Activated T-cell treated with anti-CD3 and anti-CD28 coated beads, Interleukin-2, amount 50 U/mL, for 72 hours (primary cell): ENCODE results near the gene ATOH7. TPM values are rescaled to one million over a fixed set of nuclear protein-coding genes. Genes with fewer than 3 reads are reported as not detected.

Source experiments
- ATAC-seq, 2 donors: fragments of 150-1000 bp; cut with Tn5 transposase; replicated peaks in 1 of 2; 2 replicates each; pipeline ENCODE4 v1.10.0; 2021; ENCODE audit warnings: moderate library complexity in 2 of 2, mild to moderate bottlenecking in 1 of 2
- DNase-seq, 2 donors: peaks; one replicate each; pipeline ENCODE4 v3.0.0; 2021 to 2022; ENCODE audit warnings: mixed read lengths in 1 of 2
- H3K27ac Mint-ChIP-seq: one replicate; pipeline ENCODE4 v1.8.0; 2022; ENCODE audit warnings: mild to moderate bottlenecking, moderate library complexity, mixed read lengths
- H3K27me3 Mint-ChIP-seq: one replicate; pipeline ENCODE4 v1.8.0; 2022; ENCODE audit warnings: low read depth, mixed read lengths
- H3K36me3 Mint-ChIP-seq, 2 donors: one replicate each; pipeline ENCODE4 v1.8.0; 2022; ENCODE audit warnings: mixed read lengths in 2 of 2, mild to moderate bottlenecking in 1 of 2; ENCODE audit not compliant: insufficient read depth in 2 of 2
- H3K4me1 Mint-ChIP-seq: one replicate; pipeline ENCODE4 v1.8.0; 2022; ENCODE audit warnings: low read depth, mixed read lengths
- H3K4me3 Mint-ChIP-seq, 2 donors: one replicate each; pipeline ENCODE4 v1.8.0; 2022; ENCODE audit warnings: mild to moderate bottlenecking in 2 of 2, mixed read lengths in 2 of 2, moderate library complexity in 2 of 2
- H3K9me3 Mint-ChIP-seq, 2 donors: one replicate each; pipeline ENCODE4 v1.8.0; 2022; ENCODE audit warnings: mixed read lengths in 2 of 2
- total RNA-seq, 2 donors: library from RNA; stranded (reverse); gene quantifications; one replicate each; pipeline ENCODE4 v1.2.3, GENCODE V29; 2022

ATOH7 gene
- total RNA-seq, 2 donors from 2014 or later, result not detected

DNA sequence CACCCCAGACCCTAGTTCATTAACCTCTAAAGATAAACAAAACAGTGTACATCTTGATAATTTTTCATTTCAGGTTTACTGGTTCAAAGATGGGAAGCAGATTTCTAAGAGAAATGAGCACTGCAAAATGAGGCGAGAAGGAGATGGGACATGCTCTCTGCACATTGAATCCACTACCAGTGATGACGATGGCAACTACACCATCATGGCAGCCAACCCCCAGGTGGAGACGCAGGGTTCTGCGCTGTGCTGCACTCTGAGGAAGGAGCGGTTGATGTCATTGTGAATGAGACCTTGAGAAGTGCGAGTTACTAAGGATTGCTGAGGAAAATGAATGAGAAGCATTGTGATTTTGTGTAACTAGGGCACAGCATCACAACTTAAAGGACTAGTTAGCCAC is 37.6 kb downstream of the ATOH7 start:
- Mint-ChIP-seq H3K4me3 (no peak overlapping the region), H3K4me1 (no peaks in the 10 kb centered on the region), H3K36me3 (no peaks in the 10 kb centered on the region), H3K27me3 (peaks cover 40% of the 10 kb centered on the region), H3K9me3 (peaks cover 0 to 3% of the 10 kb centered on the region in 2 donors), H3K27ac (no peak overlapping the region)
- DNase-seq, result no peak
- no peak for ATAC-seq

- no peak overlapping the region for H3K4me3 Mint-ChIP-seq
- H3K36me3 Mint-ChIP-seq, result no peaks in the 10 kb centered on the region
- peaks cover 0 to 3% of the 10 kb centered on the region in 2 donors for H3K9me3 Mint-ChIP-seq
- H3K27me3 Mint-ChIP-seq, result peaks cover 30% of the 10 kb centered on the region
- ATAC-seq (no peak), DNase-seq (no peak)
- H3K27ac Mint-ChIP-seq, result no peak overlapping the region
- no peaks in the 10 kb centered on the region for H3K4me1 Mint-ChIP-seq
These were observed 39.8 kb downstream of the ATOH7 start for GRCh38 chr10:68192113-68192512.

DNA sequence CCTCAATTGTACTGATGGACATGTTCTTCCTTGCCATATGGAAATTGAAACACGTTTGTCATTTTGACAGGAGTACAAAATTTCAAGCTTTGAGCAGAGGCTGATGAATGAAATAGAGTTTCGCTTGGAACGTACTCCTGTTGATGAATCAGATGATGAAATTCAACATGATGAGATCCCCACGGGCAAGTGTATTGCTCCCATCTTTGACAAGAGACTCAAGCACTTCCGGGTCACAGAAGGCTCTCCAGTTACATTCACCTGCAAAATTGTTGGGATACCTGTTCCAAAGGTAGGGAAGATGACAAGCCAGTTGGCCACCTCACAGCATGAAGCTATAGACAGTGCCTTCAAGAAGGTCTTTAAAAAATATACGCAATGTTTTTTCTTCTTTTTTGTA is 43.1 kb downstream of the ATOH7 start:
- DNase-seq (no peak), ATAC-seq (no peak)
- H3K27me3 Mint-ChIP-seq, result peaks cover 34% of the 10 kb centered on the region
- H3K4me1 Mint-ChIP-seq, result no peaks in the 10 kb centered on the region
- H3K4me3 Mint-ChIP-seq, result no peak overlapping the region
- H3K36me3 Mint-ChIP-seq, result no peaks in the 10 kb centered on the region
- no peak overlapping the region for H3K27ac Mint-ChIP-seq
- H3K9me3 Mint-ChIP-seq, result peaks cover 0 to 3% of the 10 kb centered on the region in 2 donors

DNA sequence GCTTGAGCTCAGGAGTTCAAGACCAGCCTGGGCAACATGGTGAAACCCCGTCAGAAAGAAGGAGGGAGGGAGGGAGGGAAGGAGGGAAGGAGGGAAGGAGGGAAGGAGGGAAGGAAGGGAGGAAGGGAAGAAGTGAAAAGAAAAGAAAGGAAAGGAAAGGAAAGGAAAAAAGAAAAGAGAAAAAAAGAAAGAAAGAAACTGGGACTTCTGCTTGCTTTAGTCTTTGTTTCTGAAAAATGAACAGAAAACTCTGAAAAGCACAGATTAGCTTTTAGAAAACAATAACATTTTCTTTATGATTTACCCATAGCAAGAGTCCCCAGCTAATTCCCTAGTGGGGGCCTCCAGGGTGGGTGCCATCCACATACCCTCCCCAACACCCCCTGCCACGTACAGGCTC is 46.8 kb downstream of the ATOH7 start:
- H3K27me3 Mint-ChIP-seq, result peaks cover 29% of the 10 kb centered on the region
- no peaks in the 10 kb centered on the region for H3K4me1 Mint-ChIP-seq
- H3K27ac Mint-ChIP-seq, result no peak overlapping the region

GRCh38 chr10:68184546-68184945 is 47.4 kb downstream of the ATOH7 start:
- DNase-seq (no peak), ATAC-seq (no peak)
- no peaks in the 10 kb centered on the region for H3K4me1 Mint-ChIP-seq
- peaks cover 29% of the 10 kb centered on the region for H3K27me3 Mint-ChIP-seq
- H3K36me3 Mint-ChIP-seq, result no peaks in the 10 kb centered on the region
- no peaks in the 10 kb centered on the region for H3K9me3 Mint-ChIP-seq
- no peak overlapping the region for H3K27ac Mint-ChIP-seq
- no peak overlapping the region for H3K4me3 Mint-ChIP-seq

More for the DNA sequence above, 46.8 kb downstream of the ATOH7 start:
- DNase-seq, result no peak
- H3K9me3 Mint-ChIP-seq, result no peaks in the 10 kb centered on the region
- H3K36me3 Mint-ChIP-seq, result no peaks in the 10 kb centered on the region
- H3K4me3 Mint-ChIP-seq, result no peak overlapping the region
- no peak for ATAC-seq

Other genes with a start within 250 kb of the ATOH7 start
- gene HERC4, start 156.8 kb downstream of the ATOH7 start, total RNA-seq, result 10 to 100 TPM; 73.5 to 85.6 TPM
- not detected for gene MYPN, start 122.6 kb downstream of the ATOH7 start, total RNA-seq
- 100 to 1,000 TPM; 139 to 150 TPM for gene HNRNPH3, start 100.0 kb upstream of the ATOH7 start, total RNA-seq
- 1 to 10 TPM; 1.9 to 2.7 TPM for gene PBLD, start 100.8 kb upstream of the ATOH7 start, total RNA-seq
- 10 to 100 TPM; 10.4 to 12.3 TPM for gene RUFY2, start 175.2 kb upstream of the ATOH7 start, total RNA-seq
- gene DNA2, start 239.9 kb upstream of the ATOH7 start, total RNA-seq, result 10 to 100 TPM; 33.4 to 40.3 TPM